Measurements from ENCODE around the gene TBRG1.
"Not testable (repeated sequence)": the region's sequence is repeated elsewhere in the genome, so short reads cannot be mapped to it uniquely, and the experiment has no call there.

TBRG1 gene, protein sequence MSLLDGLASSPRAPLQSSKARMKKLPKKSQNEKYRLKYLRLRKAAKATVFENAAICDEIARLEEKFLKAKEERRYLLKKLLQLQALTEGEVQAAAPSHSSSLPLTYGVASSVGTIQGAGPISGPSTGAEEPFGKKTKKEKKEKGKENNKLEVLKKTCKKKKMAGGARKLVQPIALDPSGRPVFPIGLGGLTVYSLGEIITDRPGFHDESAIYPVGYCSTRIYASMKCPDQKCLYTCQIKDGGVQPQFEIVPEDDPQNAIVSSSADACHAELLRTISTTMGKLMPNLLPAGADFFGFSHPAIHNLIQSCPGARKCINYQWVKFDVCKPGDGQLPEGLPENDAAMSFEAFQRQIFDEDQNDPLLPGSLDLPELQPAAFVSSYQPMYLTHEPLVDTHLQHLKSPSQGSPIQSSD

GRCh38 chr11:124622531-124623451 is at the start of gene TBRG1:
TBRG1 (plus strand) TSS chr11:124622864; CDS start chr11:124623084, 220 bp downstream.
- DNase-seq = peak; percentile 97

DNA sequence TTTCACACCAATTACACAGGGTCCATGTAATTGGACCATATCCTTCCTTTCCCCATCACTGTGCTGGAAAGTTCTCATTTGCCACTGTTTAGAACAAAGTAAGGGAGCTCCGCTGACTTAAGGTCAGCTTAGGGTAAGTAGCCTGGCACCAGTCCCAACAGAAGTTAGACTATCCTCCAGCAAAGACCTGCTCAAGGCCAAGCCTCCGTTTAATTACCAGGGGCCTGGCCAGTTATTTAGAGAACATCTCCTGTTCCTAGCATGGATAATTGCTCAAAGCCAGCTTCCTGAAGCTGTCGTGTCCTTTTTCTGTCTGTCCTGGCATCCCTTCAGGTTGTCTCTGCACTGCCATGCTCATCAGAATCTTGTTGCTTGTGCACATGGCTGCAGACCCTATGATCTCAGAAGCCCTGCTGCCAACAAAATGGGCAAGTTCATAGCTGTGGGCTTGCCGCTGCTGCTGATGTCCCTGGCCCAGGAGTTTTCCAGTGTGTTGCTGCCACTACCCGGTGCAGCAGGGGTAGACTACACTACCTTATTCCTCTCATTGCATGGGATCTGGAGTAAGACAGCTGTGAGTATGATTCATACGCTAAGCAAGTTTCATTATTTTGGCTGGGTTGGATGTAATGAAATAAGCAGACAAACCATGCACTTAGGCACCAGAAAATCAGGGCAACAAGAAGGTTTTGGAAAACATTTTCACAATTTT is 44.8 kb upstream of the TBRG1 start:
- DNase-seq = no peak

DNA sequence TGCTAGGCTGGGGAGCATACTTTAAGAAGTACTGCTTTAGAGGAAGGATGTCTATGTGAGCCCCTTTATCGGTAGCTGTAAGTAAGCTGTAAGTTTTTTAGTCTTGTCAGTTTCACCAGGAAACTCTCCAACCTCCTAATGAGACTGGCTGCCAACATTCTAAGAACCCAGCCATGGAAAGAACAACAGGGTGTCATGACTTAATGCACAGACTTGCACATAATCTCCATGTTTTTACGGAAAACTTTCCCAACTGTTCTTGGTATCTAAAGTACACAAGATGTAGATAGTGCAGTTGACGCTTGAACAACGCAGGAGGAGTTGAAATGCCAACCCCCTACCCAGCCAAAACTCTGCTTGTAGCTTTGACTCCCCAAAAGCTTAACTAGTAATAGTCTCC is 43.9 kb upstream of the TBRG1 start:
- no peak for DNase-seq

GRCh38 chr11:124581817-124582216 is 40.8 kb upstream of the TBRG1 start:
- DNase-seq = no peak

- DNase-seq = no peak
Measured at GRCh38 chr11:124582565-124582964, 40.1 kb upstream of the TBRG1 start.

- DNase-seq = no peak
Measured at GRCh38 chr11:124583781-124584180, 38.9 kb upstream of the TBRG1 start.

DNA sequence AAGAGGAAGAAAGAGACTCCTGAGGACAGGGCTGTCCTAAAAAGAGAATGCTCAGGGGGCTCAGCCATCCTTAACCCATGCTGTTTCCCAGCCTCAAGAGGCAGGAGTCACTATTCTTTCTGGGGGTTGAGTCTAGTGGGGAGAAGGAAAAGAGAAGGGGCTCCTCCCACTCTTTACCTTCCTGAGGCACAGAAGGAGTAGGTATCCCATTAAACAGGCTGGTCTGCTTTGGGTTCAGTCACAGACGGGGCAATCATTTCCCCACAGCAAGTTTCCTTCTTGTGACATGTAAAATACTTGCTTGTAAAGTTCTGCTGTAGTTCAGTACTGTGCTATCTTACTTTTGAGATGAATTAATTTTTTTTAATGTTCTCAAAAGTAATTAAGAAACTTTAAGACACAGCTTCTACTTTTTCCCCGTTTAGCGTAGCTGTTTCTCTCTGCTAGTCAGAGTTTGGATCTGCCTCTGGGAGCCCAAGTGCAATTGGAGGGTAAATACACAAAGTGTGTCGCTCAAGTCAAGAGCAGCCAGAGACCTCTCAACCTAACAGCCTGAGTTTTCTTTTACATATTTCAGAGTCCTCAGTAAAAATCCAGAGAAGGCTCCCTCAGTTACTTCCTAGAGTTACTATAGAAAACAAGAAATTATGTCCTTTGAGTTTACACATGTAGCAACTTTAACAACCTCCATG is 37.8 kb upstream of the TBRG1 start:
- no peak for DNase-seq

DNA sequence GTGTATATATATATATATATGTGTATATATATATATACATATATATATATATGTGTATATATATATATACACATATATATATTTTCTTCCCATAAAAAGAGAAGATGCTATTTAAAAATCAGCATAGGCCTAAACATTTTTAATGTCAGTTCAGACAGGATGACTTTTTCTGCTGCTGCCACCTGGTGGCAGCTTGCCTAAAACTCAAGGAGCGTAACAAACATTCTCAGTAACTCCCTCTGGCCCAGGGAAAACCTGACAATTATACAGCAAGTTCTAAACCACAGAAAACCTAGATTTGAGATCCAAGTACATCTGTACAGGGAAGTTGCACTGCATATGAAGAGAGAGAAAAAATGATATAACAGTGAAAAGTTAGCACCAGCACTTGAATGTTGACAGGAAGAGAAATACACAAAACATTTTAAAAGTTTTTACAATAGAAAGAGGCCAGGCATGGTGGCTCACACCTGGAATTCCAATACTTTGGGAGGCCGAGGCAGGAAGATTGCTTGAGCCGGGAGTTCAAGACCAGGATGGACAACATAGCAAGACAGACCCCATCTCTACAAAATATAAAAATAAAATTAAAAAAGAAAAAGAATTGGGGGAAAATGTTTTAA is 36.3 kb upstream of the TBRG1 start:
- peak; percentile 86 for DNase-seq

DNA sequence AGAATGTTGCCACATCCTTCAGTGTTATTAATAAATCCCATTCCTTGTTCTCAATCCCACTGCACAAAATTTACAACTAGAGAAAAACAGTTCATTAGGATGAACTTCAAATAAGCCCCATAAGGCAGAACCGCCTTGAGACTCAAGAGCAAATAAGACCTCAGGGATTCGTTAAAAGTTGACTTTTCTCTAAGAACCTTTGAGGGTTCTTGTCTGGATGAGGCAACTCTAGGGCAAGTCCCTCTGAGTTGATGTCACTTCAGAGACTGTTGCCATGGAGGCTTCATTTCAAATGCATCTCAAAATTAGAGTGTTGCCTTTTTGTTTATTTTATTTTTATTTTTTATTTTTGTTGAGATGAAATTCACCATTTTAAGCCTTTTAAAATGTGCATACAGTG is 31.2 kb upstream of the TBRG1 start:
- no peak for DNase-seq

GRCh38 chr11:124592627-124593026 is 30.0 kb upstream of the TBRG1 start:
- DNase-seq = no peak

GRCh38 chr11:124595302-124595701 is 27.4 kb upstream of the TBRG1 start:
- no peak for DNase-seq

- DNase-seq = no peak
Measured at GRCh38 chr11:124597626-124598025, 25.0 kb upstream of the TBRG1 start.

DNA sequence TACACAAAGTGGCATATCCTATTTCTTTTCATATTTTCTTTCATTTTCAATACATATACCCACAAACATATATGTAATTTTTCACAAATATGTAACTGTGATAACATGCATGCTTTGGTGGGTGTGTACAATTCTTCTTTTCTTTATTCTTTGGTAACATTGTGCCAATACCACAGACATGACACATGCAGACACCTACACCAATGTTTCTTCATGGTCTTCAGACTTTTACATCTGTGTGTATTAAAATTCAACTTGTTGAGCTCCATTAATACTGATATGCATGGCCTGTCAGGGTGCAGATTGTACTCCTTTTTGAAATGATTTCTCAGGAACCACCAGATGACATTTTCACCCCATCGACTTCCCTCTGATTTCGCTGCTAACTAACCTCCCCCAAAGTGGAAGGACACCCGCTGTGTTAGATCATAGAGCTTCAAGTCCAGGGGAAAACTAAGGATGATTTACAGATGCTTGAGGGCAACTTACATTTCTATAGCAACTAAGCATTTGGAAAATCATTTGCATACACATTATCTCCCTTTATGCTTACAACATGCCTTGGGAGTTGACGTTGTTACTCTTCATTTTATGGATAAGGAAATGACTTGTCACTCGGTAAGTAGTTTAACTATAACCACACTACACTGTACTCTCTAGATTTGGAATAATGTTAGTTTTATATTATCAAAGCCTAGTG is 21.9 kb upstream of the TBRG1 start:
- no peak for DNase-seq

GRCh38 chr11:124602193-124602592 is 20.5 kb upstream of the TBRG1 start:
- DNase-seq = no peak

DNA sequence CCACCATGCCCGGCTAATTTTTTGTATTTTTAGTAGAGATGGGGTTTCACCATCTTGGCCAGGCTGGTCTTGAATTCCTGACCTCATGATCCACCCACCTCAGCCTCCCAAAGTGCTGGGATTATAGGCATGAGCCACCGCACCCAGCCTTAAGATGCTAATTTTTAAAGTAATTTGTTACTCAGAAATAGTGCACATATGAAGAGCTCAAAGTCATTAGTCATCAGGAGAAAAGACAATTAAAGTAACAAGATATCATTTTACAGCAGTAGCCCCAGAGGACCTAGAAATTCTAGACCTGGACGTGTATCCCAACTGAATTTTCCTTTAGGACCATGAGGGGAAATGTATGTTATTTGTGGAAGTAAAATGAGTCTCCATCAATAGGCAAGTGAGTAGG is 19.9 kb upstream of the TBRG1 start:
- DNase-seq = not testable (repeated sequence)

- no peak for DNase-seq
Measured at GRCh38 chr11:124605719-124606118, 16.9 kb upstream of the TBRG1 start.

GRCh38 chr11:124608147-124608546 is 14.5 kb upstream of the TBRG1 start:
- no peak for DNase-seq

GRCh38 chr11:124610295-124610694 is 12.4 kb upstream of the TBRG1 start:
- DNase-seq = no peak

GRCh38 chr11:124611064-124611463 is 11.6 kb upstream of the TBRG1 start, which contains the start of gene PANX3:
PANX3 (plus strand) TSS chr11:124611428; CDS start chr11:124611557, 129 bp downstream.
- DNase-seq = no peak

- DNase-seq = no peak
Measured at GRCh38 chr11:124612045-124612444, 10.6 kb upstream of the TBRG1 start.

DNA sequence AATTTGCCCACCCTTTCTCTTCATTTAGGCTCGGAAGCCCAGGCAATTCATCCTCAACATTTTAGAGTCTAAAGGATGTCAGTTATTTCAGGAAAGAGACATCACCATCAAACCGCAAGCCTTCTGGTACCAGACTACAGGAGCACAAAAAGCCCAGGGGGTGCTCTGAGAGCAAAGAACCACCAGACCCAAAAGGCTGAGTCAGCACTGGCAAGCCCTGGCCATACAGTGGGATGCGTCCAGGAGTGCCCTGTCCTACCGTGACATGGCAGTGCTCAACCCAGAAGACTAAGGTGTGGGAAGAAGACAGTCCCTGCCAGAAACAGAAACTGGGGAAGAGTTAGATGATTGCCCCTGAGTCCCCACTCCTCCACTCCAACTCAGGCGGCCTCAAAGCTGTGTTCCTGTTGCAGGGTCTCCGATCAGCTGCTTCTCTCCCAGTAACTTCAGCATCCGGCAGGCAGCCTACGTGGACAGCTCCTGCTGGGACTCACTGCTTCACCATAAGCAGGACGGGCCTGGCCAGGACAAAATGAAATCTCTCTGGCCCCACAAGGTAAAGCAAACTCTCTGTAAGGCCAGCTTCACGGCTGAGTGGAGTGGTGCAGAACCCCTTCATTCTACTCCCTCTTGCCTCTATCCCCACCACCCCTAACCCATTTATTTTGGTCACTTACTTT is 10.0 kb upstream of the TBRG1 start:
- DNase-seq = no peak
